Fibroblast of villous mesenchyme (primary cell): ENCODE measurements around the gene ADARB1. TPM values are rescaled to one million over a fixed set of nuclear protein-coding genes. Genes with fewer than 3 reads are reported as not detected.

Experiments
- DNase-seq: peaks from one replicate; pipeline ENCODE4 v3.0.0-alpha.2; 2010; ENCODE audit warnings: low read depth
- H3K4me3 ChIP-seq: 2 replicates; pipeline ENCODE4 v1.5.1; 2011; ENCODE audit warnings: low read depth, mild to moderate bottlenecking, low read length
- CTCF ChIP-seq: IDR thresholded peaks from 2 replicates; pipeline ENCODE4 v1.5.1; 2012; ENCODE audit warnings: low read depth, mild to moderate bottlenecking, low read length; ENCODE audit not compliant: insufficient read depth
- total RNA-seq: library from RNA; depleted of rRNA; stranded (reverse); fragments of >200 nt; gene quantifications from 2 replicates; pipeline ENCODE4 v1.2.3, GENCODE V29; 2012

ADARB1 gene
- total RNA-seq, 1 donor = 16.4 TPM

- TF ChIP-seq CTCF = no peak
- no peak for DNase-seq
- no peak overlapping the region for H3K4me3 ChIP-seq
Observed at GRCh38 chr21:45187646-45188045, 113.3 kb downstream of the ADARB1 start.

- no peak overlapping the region for H3K4me3 ChIP-seq
- no peak for DNase-seq
- no peak for TF ChIP-seq CTCF
Observed at GRCh38 chr21:45190013-45190412, 115.6 kb downstream of the ADARB1 start.

GRCh38 chr21:45192332-45192731 is 118.0 kb downstream of the ADARB1 start:
- no peak for DNase-seq
- H3K4me3 ChIP-seq = no peak overlapping the region
- no peak for TF ChIP-seq CTCF

- DNase-seq = no peak
- no peak overlapping the region for H3K4me3 ChIP-seq
- TF ChIP-seq CTCF = no peak
Observed at GRCh38 chr21:45196620-45197019, 122.2 kb downstream of the ADARB1 start.

GRCh38 chr21:45199201-45199600 is 124.8 kb downstream of the ADARB1 start:
- TF ChIP-seq CTCF = no peak

GRCh38 chr21:45200031-45200430 is 125.7 kb downstream of the ADARB1 start:
- TF ChIP-seq CTCF = no peak
- no peak for DNase-seq
- no peak overlapping the region for H3K4me3 ChIP-seq

More at GRCh38 chr21:45199201-45199600, 124.8 kb downstream of the ADARB1 start:
- no peak for DNase-seq
- H3K4me3 ChIP-seq = no peak overlapping the region

GRCh38 chr21:45200581-45201296 is 126.4 kb downstream of the ADARB1 start:
- no peak for DNase-seq
- no peak for TF ChIP-seq CTCF
- H3K4me3 ChIP-seq = no peak overlapping the region
